GM12872 (cell line): ENCODE measurements around the gene TRPM2.

Experiments
- TF ChIP-seq, protein P1 (sequence below): IDR thresholded peaks from 3 replicates; pipeline ENCODE4 v1.5.1; 2011; ENCODE audit warnings: low read depth, mild to moderate bottlenecking, low read length, moderate library complexity; ENCODE audit not compliant: insufficient read depth

The TRPM2 gene

DNA sequence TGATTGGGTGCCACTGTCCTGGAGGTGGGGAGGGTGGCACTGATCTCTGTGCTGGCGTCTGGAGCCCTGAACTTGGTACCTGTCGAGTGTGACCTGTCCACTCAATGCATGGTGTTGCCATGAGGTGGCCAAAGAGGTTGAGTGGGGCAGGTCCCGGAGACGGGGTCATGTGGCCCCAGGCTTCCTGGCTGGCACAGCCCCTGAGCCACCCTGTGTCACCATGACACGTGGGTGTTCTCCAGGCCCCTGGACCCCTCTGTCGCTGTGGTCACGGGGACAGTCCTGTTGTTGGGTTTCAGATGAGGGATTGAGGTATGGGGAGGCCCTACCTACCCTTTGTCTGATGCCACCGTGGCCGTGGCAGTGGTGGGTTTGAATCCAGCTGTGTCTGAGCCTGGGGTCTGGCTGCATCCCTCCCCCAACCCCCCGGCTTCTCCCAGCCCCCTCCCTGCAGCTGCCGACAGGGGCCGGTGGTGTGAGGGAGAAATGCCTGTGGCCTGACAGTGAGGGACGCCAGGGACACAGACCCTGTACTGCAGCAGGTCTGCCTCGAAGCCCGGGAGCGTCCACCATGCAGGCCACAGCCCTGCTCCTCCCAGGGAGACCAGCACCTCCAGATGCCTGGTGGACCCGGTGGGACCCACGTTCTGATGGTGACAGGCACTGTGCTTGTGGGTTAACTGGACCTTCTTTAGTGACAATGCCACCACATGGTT lies 12.0 kb downstream of the TRPM2 start:
- TF ChIP-seq, protein P1, sequence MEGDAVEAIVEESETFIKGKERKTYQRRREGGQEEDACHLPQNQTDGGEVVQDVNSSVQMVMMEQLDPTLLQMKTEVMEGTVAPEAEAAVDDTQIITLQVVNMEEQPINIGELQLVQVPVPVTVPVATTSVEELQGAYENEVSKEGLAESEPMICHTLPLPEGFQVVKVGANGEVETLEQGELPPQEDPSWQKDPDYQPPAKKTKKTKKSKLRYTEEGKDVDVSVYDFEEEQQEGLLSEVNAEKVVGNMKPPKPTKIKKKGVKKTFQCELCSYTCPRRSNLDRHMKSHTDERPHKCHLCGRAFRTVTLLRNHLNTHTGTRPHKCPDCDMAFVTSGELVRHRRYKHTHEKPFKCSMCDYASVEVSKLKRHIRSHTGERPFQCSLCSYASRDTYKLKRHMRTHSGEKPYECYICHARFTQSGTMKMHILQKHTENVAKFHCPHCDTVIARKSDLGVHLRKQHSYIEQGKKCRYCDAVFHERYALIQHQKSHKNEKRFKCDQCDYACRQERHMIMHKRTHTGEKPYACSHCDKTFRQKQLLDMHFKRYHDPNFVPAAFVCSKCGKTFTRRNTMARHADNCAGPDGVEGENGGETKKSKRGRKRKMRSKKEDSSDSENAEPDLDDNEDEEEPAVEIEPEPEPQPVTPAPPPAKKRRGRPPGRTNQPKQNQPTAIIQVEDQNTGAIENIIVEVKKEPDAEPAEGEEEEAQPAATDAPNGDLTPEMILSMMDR: no peak

DNA sequence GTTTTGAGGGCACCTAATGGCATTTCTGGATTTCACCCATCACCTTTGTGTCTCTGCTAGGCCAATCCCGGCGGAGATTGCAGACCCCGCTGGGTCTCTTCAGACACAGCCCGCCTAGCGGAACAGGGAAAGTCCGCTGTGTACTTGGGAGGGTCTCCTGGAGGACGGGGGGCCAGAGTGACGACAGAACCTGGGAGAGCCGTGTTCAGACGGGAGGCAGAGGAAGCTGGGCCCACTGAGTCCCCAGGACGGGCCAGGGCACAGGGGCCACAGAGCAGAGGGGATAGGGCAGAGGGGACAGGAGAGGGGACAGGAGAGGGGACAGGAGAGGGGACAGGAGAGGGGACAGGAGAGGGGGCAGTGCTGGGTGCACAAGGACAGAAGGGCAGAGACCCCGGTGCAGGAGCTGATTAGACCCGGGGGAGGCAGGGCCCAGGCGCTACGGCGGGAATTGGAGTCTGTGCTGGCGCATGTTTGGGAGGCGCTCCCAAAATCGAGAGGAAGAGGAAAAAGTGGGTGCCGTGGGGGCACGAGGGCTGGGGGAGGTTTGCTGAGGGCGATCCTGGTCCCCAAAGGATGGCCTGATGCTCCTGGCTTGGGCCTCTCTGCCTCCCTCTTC lies 12.7 kb downstream of the TRPM2 start:
- TF ChIP-seq, protein P1: no peak

DNA sequence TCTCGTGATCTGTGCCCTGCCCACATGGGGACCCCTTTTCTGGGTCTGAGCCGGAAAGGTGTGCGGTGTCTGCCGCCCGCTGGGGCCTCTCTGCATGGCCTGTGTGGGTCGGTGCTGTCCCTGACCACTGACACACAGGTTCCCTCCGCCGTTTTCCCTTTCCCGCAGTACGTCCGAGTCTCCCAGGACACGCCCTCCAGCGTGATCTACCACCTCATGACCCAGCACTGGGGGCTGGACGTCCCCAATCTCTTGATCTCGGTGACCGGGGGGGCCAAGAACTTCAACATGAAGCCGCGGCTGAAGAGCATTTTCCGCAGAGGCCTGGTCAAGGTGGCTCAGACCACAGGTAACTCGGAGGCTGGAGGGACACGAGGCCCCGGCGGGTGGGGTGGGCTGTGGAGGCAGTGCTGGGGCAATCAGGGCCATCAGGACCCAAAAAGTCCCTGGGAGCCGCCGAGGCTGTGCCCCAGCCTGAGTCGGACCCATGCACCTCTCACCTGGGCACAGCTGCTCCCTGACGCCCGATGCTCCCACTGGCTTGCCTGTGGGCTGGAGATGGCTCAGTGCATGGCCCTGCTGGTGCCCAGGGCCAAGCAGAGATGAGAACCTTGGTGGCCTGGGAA lies 13.3 kb downstream of the TRPM2 start:
- TF ChIP-seq, protein P1: no peak

DNA sequence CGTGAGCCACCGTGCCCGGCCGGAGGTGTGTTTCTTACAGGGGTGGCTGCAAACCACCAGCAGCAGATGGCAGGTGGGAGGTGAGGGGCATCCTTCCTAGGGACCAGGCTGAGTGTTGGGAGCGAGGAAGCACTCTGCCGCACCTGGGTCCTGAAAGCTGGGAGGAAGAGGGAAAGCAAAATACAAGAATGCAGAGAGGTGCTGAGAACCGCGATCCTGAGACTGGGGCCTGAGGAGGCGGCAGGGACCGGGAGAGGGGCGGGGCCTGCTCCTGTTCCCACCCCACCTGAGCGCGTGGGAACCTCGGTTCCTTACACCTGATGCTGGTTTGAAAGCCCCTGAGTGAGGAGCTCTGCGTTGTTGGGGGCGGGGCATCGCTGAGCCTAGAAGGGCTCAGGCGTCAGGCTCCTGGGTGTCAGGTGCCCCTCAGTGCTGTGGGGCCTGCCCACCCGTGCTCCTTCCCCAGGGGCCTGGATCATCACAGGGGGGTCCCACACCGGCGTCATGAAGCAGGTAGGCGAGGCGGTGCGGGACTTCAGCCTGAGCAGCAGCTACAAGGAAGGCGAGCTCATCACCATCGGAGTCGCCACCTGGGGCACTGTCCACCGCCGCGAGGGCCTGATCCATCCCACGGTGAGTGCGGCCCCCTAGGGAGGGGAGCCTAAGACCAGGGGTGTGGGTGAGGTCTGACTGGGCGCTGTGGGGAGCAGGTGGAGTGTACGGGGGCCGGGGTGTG lies 15.5 kb downstream of the TRPM2 start:
- TF ChIP-seq, protein P1: no peak

DNA sequence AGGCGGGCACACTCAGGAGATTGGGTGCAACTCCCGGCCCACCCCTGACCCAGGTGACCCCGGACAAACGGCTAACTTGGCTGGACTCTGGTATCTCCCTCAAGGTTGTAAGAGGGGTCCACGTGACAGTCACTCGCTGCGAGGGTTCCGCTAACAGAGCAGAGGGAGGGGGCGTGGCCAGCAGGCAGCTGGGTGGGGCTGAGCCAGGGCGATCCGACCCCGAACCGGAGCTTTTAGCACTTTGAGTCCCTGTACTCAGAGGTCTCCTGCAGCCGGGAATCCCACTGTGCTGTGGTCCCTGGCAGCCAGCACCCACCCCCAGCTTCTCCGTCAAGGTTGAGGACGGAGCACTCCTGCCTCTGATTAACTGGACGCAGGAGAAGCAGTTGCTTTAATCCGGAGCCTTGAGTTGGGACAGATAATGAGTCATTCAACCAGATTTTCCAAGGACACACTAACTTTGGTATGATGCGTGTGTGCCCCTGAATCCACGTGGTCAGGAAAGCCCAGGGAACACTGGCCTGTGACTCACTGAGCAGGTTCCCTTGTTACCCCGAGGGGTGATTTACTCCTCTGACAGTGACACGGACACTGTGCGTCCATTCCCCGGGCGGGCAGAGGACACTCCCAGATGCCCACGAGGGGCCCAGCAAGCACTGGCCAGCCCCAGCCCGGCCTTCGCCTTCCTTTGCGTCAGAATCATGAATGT lies 16.8 kb downstream of the TRPM2 start:
- TF ChIP-seq, protein P1: no peak

DNA sequence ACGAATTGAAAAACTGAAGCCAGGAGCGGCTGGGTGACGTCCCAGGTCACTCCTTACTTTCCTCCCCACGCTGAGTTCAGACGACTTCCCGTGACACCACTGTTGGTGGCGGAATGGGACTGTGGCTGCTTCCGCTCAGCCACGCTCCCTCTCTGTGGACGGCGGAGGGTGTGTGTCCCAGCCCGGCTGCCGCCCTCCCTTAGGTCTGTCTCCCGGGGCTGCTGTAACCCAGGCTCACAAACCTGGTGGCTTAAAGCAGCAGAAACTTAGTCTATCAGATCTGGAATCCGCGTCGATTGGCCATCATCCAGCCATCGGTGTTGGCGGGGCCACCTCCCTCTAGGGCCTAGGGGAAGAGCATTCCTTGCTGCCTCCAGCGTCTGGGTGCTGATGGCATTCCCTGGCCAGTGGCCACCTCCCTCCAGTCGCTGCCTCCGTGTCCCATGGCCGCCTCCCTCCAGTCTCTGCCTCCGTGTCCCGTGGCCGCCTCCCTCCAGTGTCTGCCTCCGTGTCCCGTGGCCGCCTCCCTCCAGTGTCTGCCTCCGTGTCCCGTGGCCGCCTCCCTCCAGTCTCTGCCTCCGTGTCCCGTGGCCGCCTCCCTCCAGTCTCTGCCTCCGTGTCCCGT lies 17.5 kb downstream of the TRPM2 start:
- TF ChIP-seq, protein P1: no peak
